Measurements from ENCODE around the gene FUBP3.

The FUBP3 gene

DNA sequence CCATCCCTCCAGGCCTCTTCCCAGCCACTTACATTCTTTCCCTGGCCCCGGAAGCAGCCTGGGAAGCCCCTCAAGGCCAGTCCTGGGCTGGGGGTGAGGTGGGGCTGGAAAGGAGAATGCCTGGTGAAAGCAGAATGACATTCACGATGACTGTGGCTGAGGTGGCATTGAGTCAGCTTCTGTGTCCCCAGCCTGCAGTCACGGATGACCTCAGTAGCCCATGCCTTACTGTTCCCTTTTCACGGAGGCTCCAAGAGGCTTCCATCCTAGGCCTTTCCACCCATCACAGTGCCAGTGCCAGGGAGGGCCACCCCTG is 87.7 kb downstream of the FUBP3 start:
- TF ChIP-seq, protein P1, sequence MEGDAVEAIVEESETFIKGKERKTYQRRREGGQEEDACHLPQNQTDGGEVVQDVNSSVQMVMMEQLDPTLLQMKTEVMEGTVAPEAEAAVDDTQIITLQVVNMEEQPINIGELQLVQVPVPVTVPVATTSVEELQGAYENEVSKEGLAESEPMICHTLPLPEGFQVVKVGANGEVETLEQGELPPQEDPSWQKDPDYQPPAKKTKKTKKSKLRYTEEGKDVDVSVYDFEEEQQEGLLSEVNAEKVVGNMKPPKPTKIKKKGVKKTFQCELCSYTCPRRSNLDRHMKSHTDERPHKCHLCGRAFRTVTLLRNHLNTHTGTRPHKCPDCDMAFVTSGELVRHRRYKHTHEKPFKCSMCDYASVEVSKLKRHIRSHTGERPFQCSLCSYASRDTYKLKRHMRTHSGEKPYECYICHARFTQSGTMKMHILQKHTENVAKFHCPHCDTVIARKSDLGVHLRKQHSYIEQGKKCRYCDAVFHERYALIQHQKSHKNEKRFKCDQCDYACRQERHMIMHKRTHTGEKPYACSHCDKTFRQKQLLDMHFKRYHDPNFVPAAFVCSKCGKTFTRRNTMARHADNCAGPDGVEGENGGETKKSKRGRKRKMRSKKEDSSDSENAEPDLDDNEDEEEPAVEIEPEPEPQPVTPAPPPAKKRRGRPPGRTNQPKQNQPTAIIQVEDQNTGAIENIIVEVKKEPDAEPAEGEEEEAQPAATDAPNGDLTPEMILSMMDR (IDR thresholded peaks at IDR 0.05), result no peak

DNA sequence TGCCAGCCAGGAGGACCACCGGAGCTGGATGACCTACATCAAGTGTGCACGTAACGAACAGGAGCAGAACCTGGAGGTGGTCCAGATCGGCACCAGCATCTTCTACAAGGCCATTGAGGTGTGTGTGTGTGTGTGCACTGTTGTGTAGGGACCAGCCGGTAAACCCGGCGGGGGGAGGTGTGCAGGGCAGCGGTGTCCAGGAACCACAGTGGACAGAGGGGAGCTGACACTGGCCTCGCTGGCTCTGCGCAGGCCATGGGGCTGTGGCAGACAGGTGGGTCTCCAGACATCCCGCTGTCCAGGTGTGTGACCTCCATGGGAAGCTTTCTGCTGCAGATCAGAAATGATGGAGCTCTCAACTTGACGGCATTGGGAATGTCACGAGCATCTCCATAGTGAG is 88.8 kb downstream of the FUBP3 start:
- TF ChIP-seq, protein P1 (IDR thresholded peaks at IDR 0.05), result no peak

DNA sequence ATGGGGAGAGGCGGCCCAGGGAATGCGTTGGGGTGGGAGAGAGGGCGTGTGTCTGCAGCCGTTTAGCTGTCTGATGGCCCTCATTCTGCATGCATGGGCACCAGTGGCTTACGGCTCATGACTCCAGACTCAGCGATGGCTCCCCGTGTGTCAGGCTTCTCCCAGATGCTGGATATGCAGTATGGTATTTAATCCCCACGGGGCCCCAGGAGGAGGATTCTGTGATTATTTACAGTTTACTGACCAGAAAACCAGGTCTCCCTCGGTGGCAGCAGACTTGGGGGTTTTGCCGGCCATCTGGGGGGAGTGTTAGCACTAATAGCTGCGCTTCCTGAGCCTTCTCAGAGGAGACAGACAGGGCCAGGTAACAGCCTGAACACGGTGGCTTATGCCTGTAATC is 89.3 kb downstream of the FUBP3 start:
- TF ChIP-seq, protein P1 (IDR thresholded peaks at IDR 0.05), result no peak

DNA sequence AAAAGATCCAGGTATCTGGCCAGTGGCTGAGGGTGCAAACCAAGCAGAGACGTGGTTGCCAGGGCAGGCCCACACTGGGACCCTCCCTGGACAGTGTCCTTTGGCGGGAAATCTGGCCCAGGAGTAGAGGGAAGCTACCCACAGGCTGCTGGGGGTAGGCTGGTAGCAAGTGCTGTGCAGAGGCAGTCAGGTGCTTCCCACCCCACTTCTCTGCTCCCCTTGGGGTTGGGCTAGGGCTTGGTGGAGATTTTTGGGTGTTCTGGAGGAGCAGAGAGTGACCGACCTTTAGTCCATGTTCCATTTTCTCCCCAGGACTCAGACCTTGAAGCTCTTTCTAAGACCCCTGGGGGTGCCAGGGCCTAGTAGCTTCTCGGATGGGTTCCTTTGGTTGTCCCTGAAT is 90.6 kb downstream of the FUBP3 start:
- TF ChIP-seq, protein P1 (IDR thresholded peaks at IDR 0.05), result no peak

DNA sequence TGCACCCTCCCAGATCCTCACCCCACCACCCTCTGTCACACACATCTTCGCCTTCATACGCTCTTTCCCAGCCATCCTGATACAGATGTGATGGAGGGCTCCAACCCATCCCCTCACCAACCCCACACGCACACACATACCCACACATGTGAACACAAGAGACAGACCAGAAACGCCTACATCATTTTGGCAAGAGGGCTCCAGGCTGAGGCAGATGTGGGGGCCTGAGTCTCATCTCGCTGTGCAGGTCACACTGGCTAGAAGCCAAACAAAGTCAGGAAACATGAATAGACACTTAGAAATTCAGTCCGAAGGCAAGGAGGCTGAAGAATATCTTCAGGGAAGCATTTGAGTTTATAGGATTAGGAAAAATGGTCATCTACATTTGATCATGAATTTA is 91.3 kb downstream of the FUBP3 start:
- TF ChIP-seq, protein P1 (IDR thresholded peaks at IDR 0.05), result no peak

DNA sequence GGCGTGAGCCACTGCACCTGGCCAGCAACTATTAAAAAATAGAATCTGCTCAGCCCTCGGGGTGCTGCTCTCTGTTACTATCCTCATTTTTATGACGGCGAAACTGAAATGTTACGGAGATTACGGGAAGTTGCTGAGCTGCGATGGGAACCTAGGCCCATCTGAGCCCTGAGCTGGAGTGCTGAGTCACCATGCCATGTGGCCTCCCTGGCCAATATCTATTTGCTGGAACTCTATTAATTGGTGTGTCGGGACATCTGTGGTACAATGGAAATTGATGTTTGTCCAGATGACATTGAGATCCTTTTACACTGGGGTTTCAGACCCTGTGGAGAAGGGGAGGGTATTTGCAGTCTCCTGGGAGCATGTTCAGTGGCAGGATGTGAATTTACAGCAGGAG is 93.1 kb downstream of the FUBP3 start:
- TF ChIP-seq, protein P1 (IDR thresholded peaks at IDR 0.05), result no peak

DNA sequence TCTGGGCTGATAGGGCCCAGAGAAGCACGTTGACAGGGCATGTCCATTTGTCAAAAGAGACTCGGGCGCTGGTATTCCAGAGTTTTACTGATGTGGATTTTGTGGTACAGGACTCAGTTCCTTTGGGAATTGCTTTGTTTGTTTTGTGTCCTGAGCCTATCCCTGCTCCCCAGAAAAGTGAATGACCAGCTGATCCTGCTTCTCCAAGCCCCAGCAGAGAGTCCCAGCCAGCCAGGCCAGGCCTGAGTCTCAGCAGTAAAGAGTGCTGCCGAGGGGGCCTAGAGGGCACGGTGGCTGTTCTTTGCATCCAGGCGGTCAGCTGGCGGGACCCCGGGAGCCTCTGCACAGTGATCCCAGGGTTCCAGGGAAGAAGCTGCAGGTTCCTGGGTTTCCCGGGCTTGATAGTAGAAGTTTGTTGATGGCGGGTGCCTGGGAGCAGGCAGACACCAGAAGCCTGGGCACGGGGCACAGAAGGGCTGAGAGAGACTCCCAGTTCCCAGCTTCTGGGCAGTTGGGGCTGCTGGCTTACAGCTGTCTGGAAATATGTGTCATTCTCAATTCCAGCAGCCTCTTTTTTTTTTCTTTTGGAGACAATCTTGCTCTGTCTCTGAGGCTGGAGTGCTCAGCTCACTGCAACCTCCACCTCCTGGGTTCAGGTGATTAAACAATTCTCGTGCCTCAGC is 93.7 kb downstream of the FUBP3 start:
- TF ChIP-seq, protein P1 (IDR thresholded peaks at IDR 0.05), result no peak

DNA sequence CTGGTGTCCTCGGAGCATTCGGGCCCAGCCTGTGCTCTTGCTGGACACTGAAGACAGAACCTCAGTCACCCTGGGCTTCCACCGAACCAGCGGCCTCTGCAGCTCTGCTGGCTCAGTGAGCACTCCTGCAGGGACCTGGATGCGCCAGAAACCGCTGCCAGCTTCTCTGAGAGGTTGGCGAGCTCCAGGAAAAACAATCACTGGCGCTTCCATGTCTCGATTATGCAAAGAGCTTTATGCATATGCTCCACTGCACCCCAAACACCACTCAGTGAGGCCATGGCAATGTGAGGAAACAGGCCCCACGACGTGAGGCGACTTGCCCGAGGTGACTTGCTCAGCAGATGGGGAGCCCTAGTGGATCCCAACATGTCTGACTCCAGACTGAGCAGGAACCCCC is 96.0 kb downstream of the FUBP3 start:
- TF ChIP-seq, protein P1 (IDR thresholded peaks at IDR 0.05), result no peak
